ENCODE results near the gene PSMC3. TPM values are rescaled to one million over a fixed set of nuclear protein-coding genes. Genes with fewer than 3 reads are reported as not detected.

The PSMC3 gene
- total and polyA plus RNA-seq, 2 of the 13 experiments (the other 11 are each of a cell fraction or from before 2014, with no cell fraction given): 75.8 to 214 TPM

DNA sequence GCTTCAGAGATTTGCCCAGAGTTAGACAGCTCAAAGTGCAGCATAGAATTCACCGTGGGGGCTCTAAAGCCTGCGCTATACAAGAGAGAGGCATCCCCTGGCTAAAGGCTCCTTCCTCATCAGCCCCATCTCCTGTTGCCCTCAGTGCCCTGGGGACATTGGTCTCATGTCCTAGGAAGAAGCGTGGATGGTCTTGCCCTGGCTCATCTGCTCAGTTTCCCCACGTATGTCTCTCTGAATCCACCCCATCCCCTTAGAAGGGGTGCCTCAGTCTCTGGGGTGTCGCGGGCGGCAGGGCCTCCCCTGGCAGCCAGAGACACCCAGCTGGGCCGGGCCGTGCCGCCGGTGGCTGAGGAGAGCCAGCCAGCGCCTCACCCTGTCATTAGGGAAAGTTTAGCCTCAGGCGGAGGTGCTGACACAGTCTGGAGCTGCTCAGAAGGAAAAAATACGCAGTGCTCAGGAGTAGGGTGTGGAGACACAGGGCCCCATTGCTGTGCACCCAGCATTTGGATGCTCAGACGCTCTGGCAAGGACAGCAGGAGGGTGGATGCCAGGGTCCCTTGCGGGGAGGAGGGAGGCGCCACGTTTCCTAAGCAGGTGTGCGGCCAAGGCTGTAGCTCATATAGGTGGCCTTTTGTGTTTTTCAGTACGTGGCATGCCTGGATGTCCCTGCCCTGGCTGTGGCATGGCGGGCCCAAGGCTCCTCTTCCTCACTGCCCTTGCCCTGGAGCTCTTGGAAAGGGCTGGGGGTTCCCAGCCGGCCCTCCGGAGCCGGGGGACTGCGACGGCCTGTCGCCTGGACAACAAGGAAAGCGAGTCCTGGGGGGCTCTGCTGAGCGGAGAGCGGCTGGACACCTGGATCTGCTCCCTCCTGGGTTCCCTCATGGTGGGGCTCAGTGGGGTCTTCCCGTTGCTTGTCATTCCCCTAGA is 16.5 kb downstream of the PSMC3 start (continued):
- TF ChIP-seq, protein P1, sequence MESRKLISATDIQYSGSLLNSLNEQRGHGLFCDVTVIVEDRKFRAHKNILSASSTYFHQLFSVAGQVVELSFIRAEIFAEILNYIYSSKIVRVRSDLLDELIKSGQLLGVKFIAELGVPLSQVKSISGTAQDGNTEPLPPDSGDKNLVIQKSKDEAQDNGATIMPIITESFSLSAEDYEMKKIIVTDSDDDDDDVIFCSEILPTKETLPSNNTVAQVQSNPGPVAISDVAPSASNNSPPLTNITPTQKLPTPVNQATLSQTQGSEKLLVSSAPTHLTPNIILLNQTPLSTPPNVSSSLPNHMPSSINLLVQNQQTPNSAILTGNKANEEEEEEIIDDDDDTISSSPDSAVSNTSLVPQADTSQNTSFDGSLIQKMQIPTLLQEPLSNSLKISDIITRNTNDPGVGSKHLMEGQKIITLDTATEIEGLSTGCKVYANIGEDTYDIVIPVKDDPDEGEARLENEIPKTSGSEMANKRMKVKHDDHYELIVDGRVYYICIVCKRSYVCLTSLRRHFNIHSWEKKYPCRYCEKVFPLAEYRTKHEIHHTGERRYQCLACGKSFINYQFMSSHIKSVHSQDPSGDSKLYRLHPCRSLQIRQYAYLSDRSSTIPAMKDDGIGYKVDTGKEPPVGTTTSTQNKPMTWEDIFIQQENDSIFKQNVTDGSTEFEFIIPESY (CRISPR knock-in tag; IDR thresholded peaks at IDR 0.05): peak; percentile 76
- TF ChIP-seq, protein P2, sequence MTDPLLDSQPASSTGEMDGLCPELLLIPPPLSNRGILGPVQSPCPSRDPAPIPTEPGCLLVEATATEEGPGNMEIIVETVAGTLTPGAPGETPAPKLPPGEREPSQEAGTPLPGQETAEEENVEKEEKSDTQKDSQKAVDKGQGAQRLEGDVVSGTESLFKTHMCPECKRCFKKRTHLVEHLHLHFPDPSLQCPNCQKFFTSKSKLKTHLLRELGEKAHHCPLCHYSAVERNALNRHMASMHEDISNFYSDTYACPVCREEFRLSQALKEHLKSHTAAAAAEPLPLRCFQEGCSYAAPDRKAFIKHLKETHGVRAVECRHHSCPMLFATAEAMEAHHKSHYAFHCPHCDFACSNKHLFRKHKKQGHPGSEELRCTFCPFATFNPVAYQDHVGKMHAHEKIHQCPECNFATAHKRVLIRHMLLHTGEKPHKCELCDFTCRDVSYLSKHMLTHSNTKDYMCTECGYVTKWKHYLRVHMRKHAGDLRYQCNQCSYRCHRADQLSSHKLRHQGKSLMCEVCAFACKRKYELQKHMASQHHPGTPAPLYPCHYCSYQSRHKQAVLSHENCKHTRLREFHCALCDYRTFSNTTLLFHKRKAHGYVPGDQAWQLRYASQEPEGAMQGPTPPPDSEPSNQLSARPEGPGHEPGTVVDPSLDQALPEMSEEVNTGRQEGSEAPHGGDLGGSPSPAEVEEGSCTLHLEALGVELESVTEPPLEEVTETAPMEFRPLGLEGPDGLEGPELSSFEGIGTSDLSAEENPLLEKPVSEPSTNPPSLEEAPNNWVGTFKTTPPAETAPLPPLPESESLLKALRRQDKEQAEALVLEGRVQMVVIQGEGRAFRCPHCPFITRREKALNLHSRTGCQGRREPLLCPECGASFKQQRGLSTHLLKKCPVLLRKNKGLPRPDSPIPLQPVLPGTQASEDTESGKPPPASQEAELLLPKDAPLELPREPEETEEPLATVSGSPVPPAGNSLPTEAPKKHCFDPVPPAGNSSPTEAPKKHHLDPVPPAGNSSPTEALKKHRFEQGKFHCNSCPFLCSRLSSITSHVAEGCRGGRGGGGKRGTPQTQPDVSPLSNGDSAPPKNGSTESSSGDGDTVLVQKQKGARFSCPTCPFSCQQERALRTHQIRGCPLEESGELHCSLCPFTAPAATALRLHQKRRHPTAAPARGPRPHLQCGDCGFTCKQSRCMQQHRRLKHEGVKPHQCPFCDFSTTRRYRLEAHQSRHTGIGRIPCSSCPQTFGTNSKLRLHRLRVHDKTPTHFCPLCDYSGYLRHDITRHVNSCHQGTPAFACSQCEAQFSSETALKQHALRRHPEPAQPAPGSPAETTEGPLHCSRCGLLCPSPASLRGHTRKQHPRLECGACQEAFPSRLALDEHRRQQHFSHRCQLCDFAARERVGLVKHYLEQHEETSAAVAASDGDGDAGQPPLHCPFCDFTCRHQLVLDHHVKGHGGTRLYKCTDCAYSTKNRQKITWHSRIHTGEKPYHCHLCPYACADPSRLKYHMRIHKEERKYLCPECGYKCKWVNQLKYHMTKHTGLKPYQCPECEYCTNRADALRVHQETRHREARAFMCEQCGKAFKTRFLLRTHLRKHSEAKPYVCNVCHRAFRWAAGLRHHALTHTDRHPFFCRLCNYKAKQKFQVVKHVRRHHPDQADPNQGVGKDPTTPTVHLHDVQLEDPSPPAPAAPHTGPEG (CRISPR knock-in tag; IDR thresholded peaks at IDR 0.05): no peak
- TF ChIP-seq SALL1 (CRISPR knock-in tag; IDR thresholded peaks at IDR 0.05) (peak; percentile 1; the same call in 1 of the 2 replicates), EEA1 (CRISPR knock-in tag; IDR thresholded peaks at IDR 0.05; ENCODE audit: borderline replicate concordance) (no peak), ZNF326 (CRISPR knock-in tag; IDR thresholded peaks at IDR 0.05; ENCODE audit: borderline replicate concordance) (no peak), FOSL2 (CRISPR knock-in tag; IDR thresholded peaks at IDR 0.05) (no peak), KAT2B (IDR thresholded peaks at IDR 0.05; ENCODE audit: borderline replicate concordance, low read depth, low read length) (no peak), ZNF12 (CRISPR knock-in tag; IDR thresholded peaks at IDR 0.05) (no peak), ZNF772 (CRISPR knock-in tag; IDR thresholded peaks at IDR 0.05) (0 out of 2 replicates have a peak, but pooled peaks have one; percentile 21), ZNF563 (CRISPR knock-in tag; IDR thresholded peaks at IDR 0.05) (no peak), ZNF3 (CRISPR knock-in tag; IDR thresholded peaks at IDR 0.05) (no peak)
- TF ChIP-seq, protein P3, sequence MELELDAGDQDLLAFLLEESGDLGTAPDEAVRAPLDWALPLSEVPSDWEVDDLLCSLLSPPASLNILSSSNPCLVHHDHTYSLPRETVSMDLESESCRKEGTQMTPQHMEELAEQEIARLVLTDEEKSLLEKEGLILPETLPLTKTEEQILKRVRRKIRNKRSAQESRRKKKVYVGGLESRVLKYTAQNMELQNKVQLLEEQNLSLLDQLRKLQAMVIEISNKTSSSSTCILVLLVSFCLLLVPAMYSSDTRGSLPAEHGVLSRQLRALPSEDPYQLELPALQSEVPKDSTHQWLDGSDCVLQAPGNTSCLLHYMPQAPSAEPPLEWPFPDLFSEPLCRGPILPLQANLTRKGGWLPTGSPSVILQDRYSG (CRISPR knock-in tag; IDR thresholded peaks at IDR 0.05): no peak
